K562 (cell line): ENCODE measurements around the gene LARP4B. TPM values are rescaled to one million over a fixed set of nuclear protein-coding genes. Genes with fewer than 3 reads are reported as not detected.

Experiments used
- ATAC-seq: fragments of 200-7000 bp; cut with Tn5 transposase; 3 replicates; pipeline ENCODE4 v1.9.1; 2020; ENCODE audit warnings: moderate library complexity
- BruUV-seq: library from RNA; stranded (reverse); fragments of 400-500 nt; replicated peaks from 2 replicates; lab custom pipeline; 2021; lab: Mats Ljungman, UMichigan
- CTCF ChIA-PET: fragments of 300-600 bp; formaldehyde crosslinking; extraction: SDS; loops from one replicate; lab custom pipeline; 2021; ENCODE audit warnings: low intra/inter-chr PET ratio; lab: Yijun Ruan, JAX
- POLR2A ChIA-PET: fragments of 300-600, 350-650 bp; sonication (Branson Sonifier 250); formaldehyde crosslinking; extraction: SDS; loops from one replicate; lab custom pipeline; 2021; ENCODE audit warnings: antibody characterized with exemption, inconsistent platforms; lab: Yijun Ruan, JAX
- DNase-seq, 4 experiments: peaks; one replicate each; pipeline versions ENCODE4 v3.0.0 to v3.0.0-alpha.2; 2011 to 2018; ENCODE audit warnings: low spot score in 3 of 4, mixed read lengths in 3 of 4; ENCODE audit errors: extremely low read depth in 1 of 4
- FAIRE-seq: peaks from 2 replicates; lab custom pipeline; 2011; peaks lifted over from hg19 to GRCh38; lab: Jason Lieb, UNC
- H2AFZ ChIP-seq: 2 replicates; pipeline ENCODE4 v1.6.0; 2011; ENCODE audit warnings: low read depth, low read length, control low read depth, inconsistent platforms
- H3K27ac ChIP-seq: fragments of 200-600 bp; 3 replicates; pipeline ENCODE4 v1.8.0; 2011; ENCODE audit warnings: low read depth, mild to moderate bottlenecking, control low read depth, inconsistent platforms, low read length, moderate library complexity, mixed read lengths; ENCODE audit errors: extremely low read depth
- H3K27me3 ChIP-seq, 2 experiments: fragments of 300-600 bp in 1 of 2; 2 replicates in 1 of 2; 3 replicates in 1 of 2; pipeline versions ENCODE4 v1.6.0 to v1.8.0; 2011; ENCODE audit warnings: inconsistent platforms in 2 of 2, low read length in 2 of 2, mild to moderate bottlenecking in 1 of 2, mixed read lengths in 1 of 2, moderate library complexity in 1 of 2; ENCODE audit not compliant: control insufficient read depth in 2 of 2, insufficient read depth in 2 of 2
- H3K36me3 ChIP-seq: fragments of 300-600 bp; 3 replicates; pipeline ENCODE4 v1.8.0; 2011; ENCODE audit warnings: mild to moderate bottlenecking, low read length, inconsistent platforms; ENCODE audit not compliant: control insufficient read depth, insufficient read depth
- H3K4me1 ChIP-seq, 2 experiments: fragments of 200-600 bp in 1 of 2; replicated peaks in 1 of 2; 2 replicates in 1 of 2; 3 replicates in 1 of 2; pipeline versions ENCODE4 v1.5.1 to v1.8.0; 2011; ENCODE audit warnings: inconsistent platforms in 2 of 2, low read length in 2 of 2, mild to moderate bottlenecking in 1 of 2, mixed read lengths in 1 of 2, moderate library complexity in 1 of 2; ENCODE audit not compliant: control insufficient read depth in 2 of 2, insufficient read depth in 2 of 2
- H3K4me2 ChIP-seq: 2 replicates; pipeline ENCODE4 v1.6.1; 2011; ENCODE audit warnings: low read length, control low read depth, inconsistent platforms, mixed read lengths; ENCODE audit not compliant: insufficient read depth
- H3K4me3 ChIP-seq: fragments of 200-600 bp; sonication (generic), shearing (Covaris generic); 2 replicates; pipeline ENCODE4 v1.5.1; 2016; ENCODE audit warnings: control low read depth, inconsistent platforms
- H3K79me2 ChIP-seq: fragments of 200-600 bp; 3 replicates; pipeline ENCODE4 v1.8.0; 2011; ENCODE audit warnings: low read length, inconsistent platforms; ENCODE audit not compliant: control insufficient read depth, insufficient read depth
- H3K9ac ChIP-seq, 2 experiments: 2 replicates each; pipeline versions ENCODE4 v1.6.0 to v1.6.1; 2011; ENCODE audit warnings: low read depth in 2 of 2, low read length in 2 of 2, control low read depth in 1 of 2, inconsistent platforms in 1 of 2, mild to moderate bottlenecking in 1 of 2, mixed read lengths in 1 of 2; ENCODE audit not compliant: insufficient read depth in 1 of 2
- H3K9me1 ChIP-seq: one replicate; pipeline ENCODE4 v1.6.0; 2011; ENCODE audit warnings: inconsistent platforms, mild to moderate bottlenecking, low read length, moderate library complexity; ENCODE audit not compliant: control insufficient read depth, insufficient read depth
- H3K9me3 ChIP-seq: replicated peaks from 2 replicates; pipeline ENCODE4 v1.5.1; 2011; ENCODE audit warnings: low read depth, low read length, inconsistent platforms; ENCODE audit not compliant: control insufficient read depth, insufficient read depth
- H4K20me1 ChIP-seq: replicated peaks from 2 replicates; pipeline ENCODE4 v1.6.1; 2011; ENCODE audit warnings: low read length, inconsistent platforms, mixed read lengths; ENCODE audit not compliant: control insufficient read depth, insufficient read depth
- CEBPG ChIP-seq, 3 experiments: fragments of 200-800 bp in 1 of 3; sonication (Bioruptor generic) in 1 of 3; sonication (generic) in 1 of 3; formaldehyde crosslinking in 1 of 3; IDR thresholded peaks in 2 of 3; conservative IDR thresholded peaks in 1 of 3; 2 replicates each; pipeline versions ENCODE4 v1.6.1 to v1.8.0; 2016 to 2022; ENCODE audit warnings: missing compliant biosample characterization in 2 of 3, missing genetic modification characterization in 2 of 3, mild to moderate bottlenecking in 1 of 3, missing genetic modification reagents in 1 of 3
- E2F1 ChIP-seq: sonication (generic); formaldehyde crosslinking; IDR thresholded peaks from 2 replicates; pipeline ENCODE4 v1.8.1; 2023; ENCODE audit warnings: mild to moderate bottlenecking, missing genetic modification reagents, moderate library complexity
- POLR2G ChIP-seq: fragments of 200-400 bp; formaldehyde crosslinking; IDR thresholded peaks from 2 replicates; pipeline ENCODE4 v1.6.1; 2017; ENCODE audit warnings: low read depth, mild to moderate bottlenecking, antibody characterized with exemption, low read length, moderate library complexity
- RBM22 ChIP-seq: fragments of 200-400 bp; formaldehyde crosslinking; IDR thresholded peaks from 2 replicates; pipeline ENCODE4 v1.6.1; 2018; ENCODE audit warnings: low read length, low read depth; ENCODE audit not compliant: poor library complexity, severe bottlenecking
- SRSF9 ChIP-seq: fragments of 200-400 bp; formaldehyde crosslinking; IDR thresholded peaks from 2 replicates; pipeline ENCODE4 v1.6.1; 2017; ENCODE audit warnings: low read depth, low read length, borderline replicate concordance
- THAP12 ChIP-seq: fragments of 250-450 bp; sonication (Bioruptor Pico); IDR thresholded peaks from 2 replicates; pipeline ENCODE4 v1.9.0; 2021; ENCODE audit warnings: mild to moderate bottlenecking, inconsistent platforms
- ZBTB9 ChIP-seq: fragments of 450-650 bp; formaldehyde crosslinking; IDR thresholded peaks from 2 replicates; pipeline ENCODE4 v1.4.0; 2020; ENCODE audit warnings: mild to moderate bottlenecking, moderate library complexity
- ZEB2 ChIP-seq: fragments of 450-650 bp; IDR thresholded peaks from 2 replicates; pipeline ENCODE4 v1.6.1; 2016
- WGBS: fragments of 100-300 bp; shearing (Covaris generic); methylation state at CpG from one replicate; pipeline ENCODE4 v1.1.6; 2016; ENCODE audit warnings: low coverage, mixed read lengths; ENCODE audit not compliant: insufficient coverage; ENCODE audit errors: missing lambda C conversion rate; 5-methylcytosine and 5-hydroxymethylcytosine counted together
- in situ Hi-C: fragments of 300-500 bp; cut with MboI; formaldehyde crosslinking; loops from 4 replicates; pipeline ENCODE4 v1.15.0; 2018; ENCODE audit warnings: inconsistent platforms, mixed read lengths
- intact Hi-C: fragments of 100-400 bp; cut with micrococcal nuclease; formaldehyde crosslinking; loops from 2 replicates; pipeline ENCODE4 v1.14.2; 2022
- polyA plus RNA-seq, 8 experiments: library from polyadenylated mRNA; depleted of rRNA in 4 of 8; stranded (reverse) in 5 of 8; unstranded in 3 of 8; fragments of >200 nt; fragmentation: Nextera tagmentation in 2 of 8; fragmentation: Illumina TruSeq in 1 of 8; extraction: Ambion mirVana in 2 of 8; extraction: Trizol in 1 of 8; gene quantifications; 2 replicates each; pipeline versions ENCODE4 v1.2.1 to v1.2.3, GENCODE V29; 2011 to 2014; ENCODE audit warnings: inconsistent platforms in 1 of 8, missing spikeins in 1 of 8
- total RNA-seq, 7 experiments: library from RNA; depleted of rRNA in 6 of 7; stranded (reverse); fragments of >200 nt in 6 of 7; fragmentation: Illumina TruSeq in 2 of 7; extraction: Trizol in 2 of 7; gene quantifications; 2 replicates each; pipeline versions ENCODE4 v1.2.1 to v1.2.3, GENCODE V29; 2011 to 2021; ENCODE audit warnings: low replicate concordance in 1 of 7

The LARP4B gene
- total and polyA plus RNA-seq, 9 of the 15 experiments (the other 6 are each of a cell fraction or from before 2014, with no cell fraction given), result 11.8 to 130 (median 42.6) TPM

- FAIRE-seq (no peak), DNase-seq (no peak), ATAC-seq (no peak)
- Histone ChIP-seq H3K9me1 (no peaks in the 10 kb centered on the region), H3K9me3 (no peaks in the 10 kb centered on the region), H3K27me3 (no peaks in the 10 kb centered on the region), H3K4me1 (peaks cover 0 to 33% of the 10 kb centered on the region in 2 experiments; a peak in 2 of 5 replicates), H3K36me3 (peaks cover 30% of the 10 kb centered on the region), H2AFZ (no peak overlapping the region), H3K79me2 (no peaks in the 10 kb centered on the region), H3K4me2 (no peak overlapping the region), H4K20me1 (peaks cover 11% of the 10 kb centered on the region), H3K27ac (no peak overlapping the region), H3K4me3 (no peak overlapping the region), H3K9ac (no peak overlapping the region)
- WGBS, result 63% methylated on average over 18 of the region's 20 CpGs
- intact Hi-C loops, result no loop called here
- ChIA-PET POLR2A (interaction anchor here (0.7 to 1.4 kb wide), 3 partner anchors 11 to 30 kb away, joined by 3 to 5 read pairs (median 4); no protein-coding TSS in a partner anchor), CTCF (no interaction called here)
- no TSS peak for BruUV-seq
- TF ChIP-seq ZEB2 (no peak), RBM22 (peak; percentile 83), CEBPG (CRISPR knock-in tag; IDR thresholded peaks at IDR 0.05) (no peak), CEBPG (tag; conservative IDR thresholded peaks at IDR 0.05 in 1 of 2, IDR thresholded peaks at IDR 0.05 in 1 of 2) (no peak), THAP12 (CRISPR knock-in tag) (no peak), SRSF9 (no peak), ZBTB9 (CRISPR knock-in tag) (no peak), POLR2G (peak; percentile 55; the same call in 1 of the 2 replicates), E2F1 (CRISPR knock-in tag) (no peak)
- in situ Hi-C loops, result no loop called here
Measured at GRCh38 chr10:804191-804781, 127.2 kb downstream of the LARP4B start.
